NCI-H2171 (cell line): ENCODE measurements around the gene IL18BP.

Source experiments
- DNase-seq: peaks from one replicate; lab custom pipeline; 2025; lab: John Stamatoyannopoulos, UW

Gene IL18BP

DNA sequence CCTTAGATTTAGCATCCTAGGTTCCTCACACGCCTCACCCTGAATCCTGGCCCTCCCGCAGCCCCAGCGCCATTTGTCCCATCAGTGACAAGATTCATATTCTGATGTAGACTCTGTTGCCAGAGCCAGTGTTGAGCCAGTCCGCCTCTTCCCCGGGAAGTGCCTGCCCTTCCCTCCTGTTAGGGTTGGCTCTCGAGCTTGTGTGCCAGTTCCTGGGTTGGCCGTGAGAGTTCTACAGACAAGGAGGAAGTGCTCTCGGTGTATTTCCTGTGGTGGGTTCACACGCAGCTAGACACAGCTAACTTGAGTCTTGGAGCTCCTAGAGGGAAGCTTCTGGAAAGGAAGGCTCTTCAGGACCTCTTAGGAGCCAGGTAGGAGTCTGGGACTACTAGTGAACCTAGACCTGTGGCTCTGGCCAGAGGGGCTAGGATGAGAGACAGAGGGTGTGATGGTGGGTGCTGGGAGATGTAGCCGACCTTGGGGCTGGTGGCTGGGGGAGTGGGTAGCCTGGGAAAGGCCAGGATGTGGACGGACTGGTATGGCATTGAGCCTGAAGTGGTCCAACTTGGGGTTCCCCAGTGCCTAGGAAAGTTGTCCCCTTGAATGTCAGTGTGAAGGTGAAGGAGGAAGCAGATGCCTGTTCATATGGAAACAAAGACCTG, at the start of gene IL18BP:
Gene IL18BP, plus strand, starts transcription at position 261 of the 662 bp plus-strand sequence. CDS start 1,076 bp downstream, outside the sequence.
- no peak for DNase-seq

- DNase-seq: no peak
These were observed 49.7 kb upstream of the IL18BP start for GRCh38 chr11:71949034-71949433.

DNA sequence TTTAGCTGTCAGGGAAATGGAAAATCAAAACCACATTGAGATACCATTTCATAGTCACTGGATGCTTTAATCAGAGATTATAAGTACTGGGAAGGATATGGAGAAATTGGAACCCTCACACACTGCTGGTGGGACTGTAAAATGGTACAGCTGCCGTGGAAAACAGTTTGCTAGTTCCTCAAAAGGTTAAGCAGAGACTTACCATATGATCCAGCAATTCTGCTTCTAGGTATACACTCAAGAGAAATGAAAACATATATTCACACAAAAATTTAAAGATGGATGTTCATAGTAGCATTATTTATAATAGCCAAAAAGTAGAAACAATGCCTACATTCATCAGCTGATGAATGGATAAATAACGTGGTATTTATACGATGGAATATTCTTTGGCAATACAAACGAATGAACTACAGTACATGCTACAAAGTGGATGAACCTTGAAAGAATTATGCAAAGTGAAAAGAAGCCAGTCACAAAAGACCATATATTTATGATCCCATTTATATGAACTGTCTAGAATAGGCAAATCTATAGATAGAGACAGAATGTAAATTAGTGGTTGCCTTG, 46.9 kb upstream of the IL18BP start:
- DNase-seq: no peak

GRCh38 chr11:71955898-71956456, 42.7 kb upstream of the IL18BP start:
- DNase-seq: no peak

DNA sequence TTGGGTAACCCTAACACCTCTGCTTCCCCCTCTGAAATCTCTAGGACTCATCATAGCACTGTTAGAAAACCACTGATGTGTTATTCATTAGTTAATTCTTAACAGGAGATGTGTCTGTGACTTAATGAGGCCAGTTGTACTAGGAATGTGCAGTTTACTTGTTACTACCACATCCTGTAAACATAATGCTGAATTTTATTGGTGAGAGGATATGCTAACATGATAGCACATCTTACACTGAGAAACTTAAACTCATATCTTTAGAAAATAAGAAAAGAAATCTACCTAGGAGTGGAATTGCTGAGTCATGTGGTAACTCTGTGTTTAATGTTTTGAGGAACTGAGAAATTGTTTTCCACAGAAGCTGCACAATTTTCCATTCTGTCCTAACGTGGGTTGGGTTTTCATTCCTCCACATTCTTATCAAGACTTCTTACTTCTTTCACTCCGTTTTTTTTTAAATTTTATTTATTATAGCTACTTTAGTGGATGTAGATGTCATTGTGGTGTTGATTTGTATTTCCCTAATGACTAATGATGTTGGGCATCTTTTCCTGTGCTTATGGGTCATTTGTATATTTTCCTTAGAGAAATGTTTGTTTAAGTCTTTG, 36.2 kb upstream of the IL18BP start:
- DNase-seq: no peak

- DNase-seq: no peak
These were observed 35.2 kb upstream of the IL18BP start for GRCh38 chr11:71963468-71963867.

DNA sequence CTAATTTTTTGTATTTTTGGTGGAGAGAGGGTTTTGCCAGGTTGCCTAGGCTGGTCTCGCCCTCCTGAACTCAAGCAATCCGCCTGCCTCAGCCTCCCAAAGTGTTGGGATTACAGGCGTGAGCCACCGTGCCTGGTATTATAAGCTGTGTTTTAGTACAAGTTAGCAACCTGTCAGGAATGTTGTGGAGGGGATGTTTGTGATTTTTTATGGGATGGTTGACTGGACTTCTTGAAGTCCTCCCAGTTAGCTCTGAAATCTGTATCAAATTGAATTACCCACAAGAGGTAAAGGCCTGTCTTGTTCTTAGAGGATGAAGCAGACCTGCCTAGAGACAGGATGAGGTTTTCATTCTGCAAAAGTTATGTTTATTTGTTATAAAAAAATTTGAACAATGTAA, 34.1 kb upstream of the IL18BP start:
- no peak for DNase-seq

DNA sequence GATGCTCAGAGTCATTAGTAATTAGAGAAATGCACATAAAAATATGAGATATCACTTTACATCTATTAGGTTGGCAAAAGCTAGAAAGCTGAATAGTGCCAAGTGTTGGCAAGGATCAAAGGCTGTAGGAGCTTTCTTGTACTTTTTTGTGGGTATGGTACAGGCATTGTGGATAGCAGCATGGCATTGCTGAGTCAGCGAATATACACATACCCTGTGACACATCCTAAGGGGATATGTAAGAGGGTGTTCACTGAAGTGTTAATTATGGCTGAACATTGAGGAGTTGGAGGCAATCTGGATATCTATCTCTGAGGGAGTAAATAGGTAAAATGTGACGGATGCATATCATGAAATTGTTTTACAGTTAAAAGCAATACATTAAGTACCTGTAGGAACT, 27.0 kb upstream of the IL18BP start:
- no peak for DNase-seq

- DNase-seq: no peak
These were observed 22.2 kb upstream of the IL18BP start for GRCh38 chr11:71976551-71976950.

DNA sequence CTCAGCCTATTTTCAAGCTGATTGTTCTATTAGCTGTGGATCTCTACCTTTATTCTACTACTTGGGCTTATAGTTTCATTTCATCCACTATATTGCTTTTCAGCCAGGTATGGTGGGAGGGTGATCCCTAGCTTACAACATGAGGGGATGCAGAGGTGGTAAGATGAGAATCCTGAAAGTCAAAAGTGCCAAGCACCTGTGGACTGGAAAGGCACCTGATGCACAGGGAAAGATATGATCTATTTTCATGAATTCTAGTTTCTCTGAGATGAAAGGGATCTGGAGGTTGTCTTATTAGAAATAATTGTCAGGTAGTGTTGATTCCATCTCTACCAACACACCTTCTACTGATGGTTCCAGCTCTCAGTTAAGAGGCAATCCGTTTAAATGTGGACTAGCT, 21.6 kb upstream of the IL18BP start:
- no peak for DNase-seq

DNA sequence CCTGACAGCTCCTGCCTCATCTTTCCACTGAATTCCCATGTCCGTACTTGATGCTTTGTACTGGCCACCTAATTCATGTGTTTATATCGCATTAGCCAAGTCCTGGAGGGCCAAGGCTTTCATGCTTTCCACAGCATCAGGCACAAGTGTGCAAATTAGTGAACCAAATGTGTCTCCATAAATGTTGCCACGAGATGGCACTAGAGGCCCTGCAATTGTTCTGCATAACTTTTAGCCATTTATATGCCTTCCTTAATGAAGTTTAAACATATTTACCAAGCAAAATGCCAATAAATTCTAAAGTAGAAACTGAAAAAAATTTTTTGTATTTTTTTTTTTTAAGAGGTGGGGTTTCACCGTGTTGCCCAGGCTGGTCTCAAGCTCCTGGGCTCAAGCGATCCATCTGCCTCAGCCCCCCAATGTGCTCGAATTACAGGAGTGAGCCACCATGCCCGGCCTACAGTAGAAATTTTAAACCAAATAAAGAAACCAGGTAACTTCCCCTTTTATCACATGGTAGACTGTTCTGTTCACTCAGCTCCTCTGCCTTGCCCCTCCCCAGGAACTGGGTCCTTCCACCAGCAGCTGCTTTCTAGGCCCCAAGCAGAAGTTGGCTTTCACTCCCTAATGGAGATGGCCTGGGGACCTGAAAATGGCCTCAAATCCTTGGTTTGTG, 20.8 kb upstream of the IL18BP start:
- DNase-seq: no peak

- no peak for DNase-seq
These were observed 19.6 kb upstream of the IL18BP start for GRCh38 chr11:71979094-71979493.

- DNase-seq: no peak
These were observed 19.1 kb upstream of the IL18BP start for GRCh38 chr11:71979602-71980001.

GRCh38 chr11:71986131-71986530, 12.6 kb upstream of the IL18BP start:
- no peak for DNase-seq

- DNase-seq: no peak
These were observed 11.2 kb upstream of the IL18BP start for GRCh38 chr11:71987521-71987920.

- DNase-seq: no peak
These were observed 10.7 kb upstream of the IL18BP start for GRCh38 chr11:71988050-71988449.

DNA sequence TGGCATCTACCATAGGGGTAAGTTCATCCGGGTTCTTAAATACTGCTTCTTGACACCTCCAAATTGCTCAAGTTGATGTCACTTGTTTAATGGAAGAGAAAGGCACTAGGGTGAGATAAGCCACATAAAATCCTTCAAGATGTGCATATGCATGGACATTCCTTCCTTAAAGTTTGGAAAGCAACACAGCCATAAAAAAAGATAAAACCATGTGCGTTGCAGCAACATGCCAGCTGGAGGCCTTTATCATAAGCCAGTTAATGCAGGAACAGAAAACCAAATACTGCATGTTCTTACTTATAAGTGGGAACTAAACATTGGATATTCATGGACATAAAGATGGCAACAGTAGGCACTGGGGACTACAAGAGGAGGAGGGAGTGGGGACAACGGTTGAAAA, 8.0 kb upstream of the IL18BP start:
- no peak for DNase-seq

GRCh38 chr11:71991494-71991893, 7.2 kb upstream of the IL18BP start:
- no peak for DNase-seq

DNA sequence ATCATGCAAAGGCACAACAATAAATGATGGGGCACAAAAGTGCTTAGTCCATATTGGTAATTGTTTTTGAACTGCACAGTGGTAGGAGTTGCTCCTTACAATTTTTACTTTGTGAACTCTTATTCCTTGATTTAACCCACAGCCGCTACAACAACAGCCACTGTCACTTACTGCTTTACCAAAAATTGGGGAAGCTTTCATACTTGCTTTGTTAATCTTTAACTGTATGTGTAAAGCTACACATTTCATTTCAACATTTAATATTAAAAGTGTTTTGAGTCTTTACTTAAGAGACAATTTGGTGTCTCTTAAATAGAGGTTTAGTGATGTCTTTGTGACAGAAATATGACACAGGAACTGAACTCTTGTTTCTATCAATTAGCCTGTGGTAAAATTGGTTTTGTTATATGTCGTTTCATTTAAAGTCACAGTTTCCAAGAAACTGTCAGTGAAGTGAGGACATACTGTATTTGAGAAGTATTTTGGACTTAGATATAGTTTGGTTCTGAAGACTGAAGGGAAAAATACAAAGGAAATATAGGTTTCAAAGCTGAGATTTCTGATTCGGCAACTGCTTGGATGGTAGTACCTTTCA, 6.5 kb upstream of the IL18BP start:
- DNase-seq: no peak

GRCh38 chr11:71994786-71995185, 3.9 kb upstream of the IL18BP start:
- DNase-seq: no peak

- DNase-seq: no peak
These were observed 2.9 kb upstream of the IL18BP start for GRCh38 chr11:71995726-71996291.

DNA sequence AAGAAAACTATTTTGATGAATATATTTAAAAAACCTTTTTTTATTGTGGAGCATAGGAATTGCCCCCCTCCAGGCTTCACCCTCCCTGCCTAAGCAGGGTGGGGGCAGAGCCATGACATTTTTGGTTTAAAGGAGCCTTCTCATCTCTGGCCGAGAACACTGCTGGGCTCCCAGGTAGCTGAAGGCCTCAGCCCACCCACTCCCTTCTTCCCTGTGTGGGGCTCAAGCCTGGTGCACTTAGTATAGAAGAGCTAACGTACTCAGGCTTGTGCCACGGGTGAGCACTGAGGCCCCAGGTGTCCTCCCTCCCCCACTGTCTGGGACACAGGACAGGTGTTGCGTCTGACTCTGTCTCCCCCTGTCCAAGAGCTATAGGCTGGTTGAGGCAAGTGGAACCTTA, 2.2 kb upstream of the IL18BP start:
- no peak for DNase-seq
